OCI-M2 (cell line): ENCODE data around the gene GIPC1.

ENCODE experiments used
- DNase-seq: peaks from one replicate; lab custom pipeline; 2025; ENCODE audit not compliant: unreplicated experiment; lab: John Stamatoyannopoulos, UW

Gene GIPC1

DNA sequence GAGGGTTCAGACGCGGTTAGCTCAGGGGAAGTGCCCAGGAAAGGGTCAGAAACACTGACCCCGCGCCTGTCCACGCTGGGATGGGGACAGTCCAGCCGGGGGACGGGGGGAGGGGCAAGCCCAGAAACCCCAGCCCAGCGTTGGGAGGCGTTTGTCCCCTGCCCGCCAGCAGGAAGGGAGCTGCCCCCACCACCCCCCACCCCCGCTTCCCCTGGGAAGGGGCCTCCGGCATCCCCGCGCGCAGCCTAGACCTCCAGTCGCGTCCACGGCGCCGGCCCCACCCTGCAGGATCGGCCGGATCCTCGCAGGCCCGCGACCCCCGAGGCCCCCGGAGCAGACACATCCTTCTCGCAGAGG lies 277 bp downstream of the GIPC1 start:
- DNase-seq: no peak

DNA sequence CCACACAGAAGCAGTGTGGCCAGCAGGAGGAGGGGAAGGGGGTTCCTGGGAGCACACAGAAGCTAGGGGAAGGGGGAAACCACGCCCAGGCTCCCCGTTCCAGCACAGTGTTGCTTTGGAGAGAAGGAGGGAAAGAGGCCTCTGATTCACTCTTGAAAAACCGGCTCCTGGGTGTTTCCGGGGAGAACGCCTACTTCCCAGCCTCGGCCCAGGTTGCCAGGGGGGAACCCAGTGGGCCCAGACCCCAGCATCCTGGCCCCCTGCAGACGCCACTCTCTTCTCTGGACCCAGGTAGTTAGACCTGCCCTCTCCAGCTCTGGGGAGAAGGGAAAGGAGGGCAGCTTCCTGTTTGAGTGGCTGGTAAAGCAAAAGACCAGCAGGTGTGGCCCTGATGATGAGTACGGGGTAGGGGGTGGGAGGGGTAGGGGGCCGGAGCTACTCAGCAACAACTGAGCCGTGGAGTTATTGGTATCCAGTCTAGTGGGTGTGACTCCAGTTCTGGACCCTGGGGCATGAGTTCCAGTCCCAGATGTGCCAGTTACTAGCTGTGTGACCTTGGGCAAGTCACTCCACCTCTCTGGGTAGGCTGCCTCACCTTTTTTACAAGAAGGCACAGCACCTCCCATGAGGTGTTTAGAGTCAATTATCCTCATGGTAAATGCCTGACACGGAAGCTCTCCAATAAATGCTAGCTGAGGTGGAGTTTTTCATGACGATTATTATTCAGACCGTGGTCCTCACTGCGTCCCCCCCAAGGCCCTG lies 836 bp downstream of the GIPC1 start:
- no peak for DNase-seq

DNA sequence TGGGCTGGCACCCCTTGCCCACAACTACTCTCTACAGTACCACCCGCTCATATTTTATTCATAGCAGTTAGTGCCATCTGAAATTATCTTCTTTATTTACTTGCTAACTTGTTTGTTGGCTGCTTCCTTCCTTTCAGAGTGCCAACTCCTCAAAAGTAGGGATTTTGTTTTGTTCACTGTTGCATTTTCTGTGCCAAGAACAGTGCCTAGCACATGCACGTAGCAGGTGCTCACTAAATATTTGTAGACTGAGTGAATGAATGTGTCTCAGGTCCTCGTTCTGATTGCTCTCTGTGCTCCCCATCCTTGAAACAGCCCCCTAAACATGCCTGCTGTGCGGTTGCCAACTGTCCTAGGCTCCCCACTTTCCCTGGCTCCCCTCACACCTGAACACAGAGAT lies 1.5 kb downstream of the GIPC1 start:
- DNase-seq: no peak

DNA sequence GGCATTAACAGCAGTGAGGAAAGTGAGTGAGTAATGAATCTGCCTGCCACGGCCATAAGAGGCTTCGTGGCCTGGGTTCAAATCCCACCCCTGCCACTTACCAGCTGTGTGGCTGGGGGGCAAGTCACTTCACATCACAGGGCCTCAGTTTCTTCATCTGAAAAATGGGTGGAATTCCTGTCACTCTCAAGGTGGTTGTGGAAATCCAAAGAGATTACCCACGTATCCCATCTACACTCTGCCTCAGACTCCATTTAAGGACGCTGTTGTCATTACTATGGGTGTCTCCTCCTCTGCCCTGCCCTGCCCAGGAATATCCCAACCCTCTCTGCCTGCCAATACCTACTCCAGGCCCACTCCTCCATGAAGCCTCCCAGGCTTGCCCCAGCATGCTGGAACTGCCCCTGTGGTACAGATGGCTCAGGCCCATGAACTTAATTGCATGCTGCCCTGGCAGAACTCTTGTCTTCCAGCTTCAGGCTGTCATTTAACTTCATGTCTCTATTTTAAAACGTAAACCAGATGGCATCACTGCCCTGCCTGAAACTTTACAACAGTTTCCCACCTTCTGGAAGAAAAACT lies 3.1 kb downstream of the GIPC1 start:
- DNase-seq: no peak

DNA sequence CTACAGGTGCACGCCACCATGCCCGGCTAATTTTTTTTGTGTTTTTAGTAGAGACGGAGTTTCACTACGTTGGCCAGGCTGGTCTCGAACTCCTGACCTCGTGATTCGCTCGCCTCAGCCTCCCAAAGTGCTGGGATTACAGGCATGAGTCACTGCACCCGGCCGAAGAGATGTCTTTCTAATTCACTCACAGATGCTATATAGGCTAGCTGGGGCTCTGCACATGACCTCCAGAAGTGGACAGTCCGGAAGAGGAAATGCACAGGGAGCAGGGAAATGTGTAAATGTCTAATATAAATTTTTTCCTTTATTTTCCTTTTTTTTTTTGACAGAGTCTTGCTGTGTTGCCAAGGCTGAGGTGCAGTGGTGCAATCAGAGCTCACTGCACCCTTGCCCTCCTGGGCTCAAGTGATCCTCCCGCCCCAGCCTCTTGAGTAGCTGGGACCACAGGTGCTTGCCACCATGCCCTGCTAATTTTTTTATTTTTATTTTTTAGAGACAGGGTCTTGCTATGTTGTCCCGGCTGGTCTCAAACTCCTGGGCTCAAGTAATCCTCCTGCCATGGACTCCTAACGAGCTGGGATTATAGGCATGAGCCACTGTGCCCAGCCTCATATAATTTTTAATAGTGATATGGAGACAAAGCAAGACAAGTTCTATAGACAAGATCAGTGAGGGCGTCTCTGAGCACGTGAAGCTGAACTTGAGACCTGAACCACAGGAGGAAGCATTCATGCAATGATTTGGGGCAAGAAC lies 8.4 kb downstream of the GIPC1 start:
- DNase-seq: no peak

DNA sequence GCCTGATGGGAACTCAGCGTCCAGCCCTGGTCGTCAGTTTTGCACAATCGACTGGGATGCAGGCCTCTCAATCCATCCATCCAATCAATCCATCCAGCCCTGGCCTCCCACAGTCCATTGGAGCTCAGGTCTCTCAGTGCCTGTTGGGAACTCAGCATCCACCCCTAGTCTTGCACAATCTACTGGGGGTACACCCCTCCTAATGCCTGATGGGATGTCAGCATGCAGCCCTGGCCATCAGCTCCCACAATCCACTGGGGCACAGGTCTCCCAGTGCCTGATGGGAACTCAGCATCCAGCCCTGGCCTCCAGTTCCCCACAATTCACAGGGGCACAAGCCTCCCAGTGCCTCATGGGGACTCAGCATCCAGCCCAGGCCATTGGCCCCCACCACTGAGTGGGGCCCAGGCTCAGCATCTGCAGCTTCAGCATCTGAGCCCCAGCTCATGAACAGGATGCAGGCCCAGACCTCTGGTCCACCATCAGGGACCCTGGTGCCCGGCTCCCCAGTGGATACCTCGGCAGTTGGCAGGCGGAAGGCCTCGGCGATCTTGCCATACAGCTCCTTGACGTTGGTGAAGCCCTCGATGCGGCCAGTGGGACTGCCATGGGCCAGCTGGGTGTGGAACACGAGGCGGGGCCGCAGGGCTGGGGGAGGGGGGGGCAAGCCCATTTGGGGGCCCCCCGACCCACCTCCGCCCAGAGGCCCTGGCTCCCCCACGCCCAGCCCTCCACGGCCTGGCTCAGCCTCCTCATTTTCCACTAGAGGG lies 13.6 kb downstream of the GIPC1 start:
- no peak for DNase-seq

DNA sequence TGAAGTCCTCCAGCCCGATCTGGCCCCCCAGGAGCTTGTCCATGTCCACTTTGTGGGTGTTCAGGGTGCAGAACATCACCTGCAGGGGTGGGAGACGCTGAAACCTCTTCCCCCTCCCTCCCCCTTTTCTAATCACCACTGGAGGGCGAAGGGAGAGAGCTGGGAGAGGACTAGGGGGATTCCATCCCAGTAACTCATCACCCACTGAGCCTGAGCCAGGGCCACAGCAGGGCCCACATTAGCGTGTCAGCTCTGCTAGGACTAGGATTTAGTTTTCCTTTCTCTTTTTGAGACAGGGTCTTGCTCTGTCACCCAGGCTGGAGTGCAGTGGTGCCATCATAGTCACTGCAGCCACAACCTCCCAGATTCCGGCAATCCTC lies 15.2 kb downstream of the GIPC1 start:
- no peak for DNase-seq

DNA sequence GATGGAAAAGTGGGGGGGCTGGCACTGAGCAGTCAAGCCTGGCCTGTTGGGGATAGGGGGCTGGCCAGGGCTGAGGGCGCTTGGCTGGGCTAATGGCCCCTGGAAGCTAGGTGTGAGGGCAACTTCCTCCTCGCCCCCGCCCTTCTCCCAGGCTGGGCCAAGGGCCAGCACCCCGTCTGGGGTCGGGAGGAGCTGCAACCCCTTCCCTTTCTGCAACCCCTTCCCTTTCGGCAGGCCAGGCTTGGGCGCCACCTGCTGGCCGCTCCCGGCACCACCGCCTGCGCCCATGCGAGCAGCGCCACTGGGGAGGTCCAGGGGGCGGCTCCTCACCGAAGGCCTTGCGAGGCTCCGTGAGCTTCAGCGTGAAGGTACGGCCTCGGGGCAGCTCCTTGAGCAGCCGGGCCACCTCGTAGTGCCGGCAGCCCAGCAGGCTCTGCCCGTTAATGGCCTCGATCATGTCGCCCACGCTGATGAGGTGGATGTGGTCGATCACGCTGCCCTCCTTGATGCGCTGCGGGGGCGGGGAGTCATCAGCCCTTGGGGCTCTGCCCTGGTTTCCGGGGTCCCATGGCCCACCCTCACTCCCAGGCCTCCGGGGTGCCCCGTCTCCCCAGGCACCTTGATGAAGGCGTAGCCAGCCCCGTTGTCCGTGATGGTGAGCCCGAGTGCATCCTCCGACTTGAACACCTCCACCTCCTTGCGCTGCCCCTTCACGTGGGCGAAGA lies 15.8 kb downstream of the GIPC1 start:
- no peak for DNase-seq

DNA sequence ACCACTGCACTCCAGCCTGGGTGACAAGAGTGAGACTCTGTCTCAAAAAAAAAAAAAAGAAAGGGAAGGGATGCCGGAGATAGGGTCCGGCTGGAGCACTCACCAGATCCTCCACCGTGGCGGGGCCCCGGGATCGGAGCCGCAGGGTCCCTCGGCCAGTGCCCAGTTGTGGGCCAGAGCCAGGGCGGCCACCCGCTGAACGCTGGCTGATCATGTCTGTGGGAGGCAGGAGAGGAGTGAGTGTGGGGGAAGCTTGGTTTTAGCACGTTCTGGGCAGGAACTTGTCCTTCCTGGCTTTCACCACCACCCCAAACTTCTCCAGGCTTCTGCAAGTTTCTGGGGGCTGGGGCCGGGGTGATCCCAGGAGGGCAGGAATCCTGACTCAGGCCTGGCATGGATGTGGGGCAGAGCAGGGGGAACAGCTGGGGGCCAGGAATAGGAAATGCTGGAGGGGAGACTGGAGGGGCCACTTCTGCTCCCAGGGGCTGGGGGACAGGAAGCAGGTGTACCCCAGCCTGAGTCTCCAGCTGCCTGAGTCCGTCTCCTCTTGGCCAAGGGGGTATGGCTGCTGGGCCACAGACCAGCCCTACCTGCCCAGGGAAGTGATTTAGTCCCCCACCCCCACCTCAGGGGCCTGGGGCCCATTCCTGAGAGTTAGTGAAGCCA lies 16.5 kb downstream of the GIPC1 start:
- no peak for DNase-seq

DNA sequence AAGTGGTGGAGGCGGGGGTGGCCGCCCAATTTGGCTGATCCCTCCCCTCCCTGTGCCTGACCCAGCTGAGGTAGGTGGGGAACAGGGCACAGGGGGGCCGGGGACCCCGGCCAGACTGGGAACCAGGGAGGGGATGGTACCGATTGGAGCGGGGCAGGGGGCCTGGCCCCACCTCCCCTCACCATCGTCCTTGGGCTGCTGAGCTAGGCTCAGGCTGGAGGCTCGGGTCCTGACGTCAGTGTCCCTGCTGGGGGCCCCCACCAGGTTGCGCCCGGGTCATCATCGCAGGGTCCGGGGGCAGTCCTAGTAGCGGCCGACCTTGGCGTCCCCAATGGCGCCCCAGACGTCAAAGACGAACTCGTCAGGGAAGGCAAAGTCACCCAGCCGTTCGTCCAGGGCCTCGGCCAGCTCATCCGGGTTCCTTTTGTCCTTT lies 17.8 kb downstream of the GIPC1 start:
- DNase-seq: no peak

DNA sequence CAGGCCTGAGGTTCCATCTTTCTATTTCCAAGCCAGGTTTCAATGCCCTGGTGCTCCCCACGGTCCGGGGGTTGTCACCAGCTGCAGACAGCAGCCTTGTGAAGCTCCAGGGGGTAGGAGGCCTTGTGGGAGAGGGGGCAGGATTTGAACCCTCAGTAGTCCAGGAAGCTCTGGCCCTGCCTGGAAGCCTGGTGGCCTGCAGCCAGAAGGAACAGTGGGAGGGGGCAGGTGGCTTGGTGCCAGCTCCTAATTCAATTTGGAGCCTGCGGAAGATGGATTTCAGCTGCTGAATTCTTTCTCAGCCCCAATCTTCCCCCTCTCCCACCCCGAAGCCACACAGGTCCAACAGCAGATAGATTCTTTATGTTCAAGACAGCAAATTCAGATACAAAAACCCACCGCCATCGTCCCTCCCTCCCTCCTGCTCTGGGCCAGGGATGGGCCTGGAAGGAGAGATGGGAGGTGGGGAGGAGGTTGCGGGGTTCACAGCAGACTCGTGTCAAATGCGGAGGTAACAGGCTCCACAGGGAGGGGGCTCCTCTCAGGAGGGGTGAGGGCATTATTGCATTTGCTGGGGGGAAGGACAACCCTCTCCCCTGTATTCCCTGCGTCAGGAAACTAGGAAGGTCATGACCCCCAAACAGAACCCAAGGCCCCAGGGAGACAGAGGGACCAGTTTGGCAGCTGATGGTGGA lies 18.4 kb downstream of the GIPC1 start:
- no peak for DNase-seq

DNA sequence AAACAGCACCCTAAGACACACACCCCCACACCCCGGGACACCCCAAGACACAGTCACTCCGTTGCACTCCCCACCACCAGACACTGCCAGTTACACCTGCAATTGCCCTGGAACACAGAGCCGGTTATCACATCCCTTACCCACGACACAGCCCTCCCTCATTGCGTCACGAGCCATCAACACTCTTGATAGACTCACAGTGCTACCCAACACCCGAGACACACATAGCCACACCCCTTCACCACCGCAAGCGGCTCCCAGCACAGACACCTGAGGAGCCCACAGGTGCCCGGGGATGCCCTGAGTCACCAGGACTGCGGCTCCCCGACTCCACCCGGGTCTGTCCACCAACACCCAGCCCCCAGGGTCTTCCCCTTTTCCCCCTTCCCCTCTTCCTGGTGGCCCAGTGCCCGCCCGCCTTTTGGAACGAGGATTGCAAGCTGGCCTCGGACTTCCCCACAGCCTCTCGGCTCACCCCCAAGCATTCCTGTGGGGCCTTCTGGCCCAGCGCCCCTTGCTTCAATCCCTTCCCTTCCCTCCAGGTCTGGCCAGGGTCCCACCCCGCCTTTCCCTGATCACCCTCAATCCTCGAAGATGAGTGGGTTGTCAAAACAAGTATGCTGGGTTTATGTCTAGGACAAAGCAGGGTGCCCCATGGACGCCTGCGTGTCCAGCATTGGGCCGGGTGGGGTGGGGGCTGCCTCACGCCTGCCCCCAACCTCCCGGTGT lies 19.1 kb downstream of the GIPC1 start:
- DNase-seq: no peak

DNA sequence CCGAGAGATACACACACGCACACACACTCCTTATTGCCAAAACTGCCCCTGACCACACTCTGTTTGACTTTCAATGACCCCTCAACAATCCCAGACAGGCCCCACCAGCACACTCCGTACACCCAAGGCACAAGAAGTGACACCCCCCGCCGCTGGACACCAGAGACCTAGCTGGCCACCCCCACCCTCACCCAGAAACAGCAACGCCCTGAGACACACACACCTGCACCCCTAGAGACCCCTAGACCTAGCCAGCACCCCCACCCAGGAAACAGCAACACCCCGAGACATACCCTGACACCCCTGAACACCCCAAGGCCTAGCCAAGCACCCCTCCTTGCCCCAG lies 19.6 kb downstream of the GIPC1 start:
- no peak for DNase-seq

DNA sequence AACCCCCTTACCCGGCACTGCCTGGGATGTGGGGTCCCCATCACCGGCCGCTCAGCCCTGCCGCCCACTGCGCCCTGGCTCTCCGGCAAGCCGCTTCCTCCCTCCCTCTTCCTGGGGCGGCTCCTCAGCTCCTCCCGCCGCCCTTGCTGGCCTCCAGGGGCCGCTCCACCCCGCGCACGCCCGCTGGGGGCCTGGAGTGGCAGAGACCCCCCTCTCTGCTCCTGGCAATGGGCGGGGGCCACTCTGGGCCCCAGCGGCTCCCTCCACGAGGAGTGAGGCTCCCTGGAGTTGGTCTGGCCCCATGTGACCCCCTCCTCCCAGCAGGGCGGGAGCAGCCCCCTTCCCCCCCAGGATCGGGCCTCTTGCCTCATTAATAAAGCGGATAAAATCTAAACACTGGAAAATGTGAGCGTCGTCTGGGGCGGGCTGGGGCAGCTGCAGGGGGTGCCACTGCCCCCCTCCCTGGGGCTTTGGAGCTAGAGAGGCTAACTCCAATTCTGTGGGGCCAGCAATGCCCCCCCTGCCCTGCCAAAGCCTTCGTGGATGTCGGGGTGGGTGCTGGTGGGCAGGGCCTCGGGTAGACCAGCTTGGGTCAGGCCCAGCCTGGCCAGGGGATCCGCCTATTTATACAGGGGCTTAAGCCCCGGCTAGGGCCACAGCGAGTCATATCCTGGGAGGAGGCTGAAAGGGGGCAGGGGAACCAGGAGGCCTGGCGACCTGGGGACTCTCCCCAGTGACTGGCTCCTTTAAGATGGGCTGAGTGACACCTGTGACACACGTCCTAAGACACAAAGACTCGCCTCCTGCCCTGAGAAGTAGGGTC lies 20.5 kb downstream of the GIPC1 start, which contains the start of gene PTGER1:
PTGER1 (minus strand) TSS at position 104 of the 823 bp plus-strand sequence. CDS start 1,034 bp downstream, outside the sequence.
- DNase-seq: no peak

DNA sequence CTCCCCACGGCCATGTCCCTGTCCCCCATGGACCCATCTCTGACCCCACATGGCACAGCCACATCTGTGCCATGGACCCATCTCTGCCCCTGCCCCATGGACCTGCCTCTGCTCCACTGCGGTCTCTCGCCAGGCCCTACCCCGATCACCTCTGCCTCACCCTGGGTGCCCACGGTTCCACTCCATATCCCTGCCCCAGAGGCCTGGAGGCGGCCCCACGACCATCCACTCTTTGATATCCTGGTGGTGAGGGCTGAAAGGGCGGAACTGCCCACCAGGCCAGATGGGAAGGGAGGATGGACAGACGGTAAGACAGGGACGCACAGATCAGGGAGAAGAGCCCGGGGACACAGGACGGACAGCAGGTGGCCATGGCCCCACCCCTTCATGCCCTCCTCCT lies 21.1 kb downstream of the GIPC1 start:
- no peak for DNase-seq

DNA sequence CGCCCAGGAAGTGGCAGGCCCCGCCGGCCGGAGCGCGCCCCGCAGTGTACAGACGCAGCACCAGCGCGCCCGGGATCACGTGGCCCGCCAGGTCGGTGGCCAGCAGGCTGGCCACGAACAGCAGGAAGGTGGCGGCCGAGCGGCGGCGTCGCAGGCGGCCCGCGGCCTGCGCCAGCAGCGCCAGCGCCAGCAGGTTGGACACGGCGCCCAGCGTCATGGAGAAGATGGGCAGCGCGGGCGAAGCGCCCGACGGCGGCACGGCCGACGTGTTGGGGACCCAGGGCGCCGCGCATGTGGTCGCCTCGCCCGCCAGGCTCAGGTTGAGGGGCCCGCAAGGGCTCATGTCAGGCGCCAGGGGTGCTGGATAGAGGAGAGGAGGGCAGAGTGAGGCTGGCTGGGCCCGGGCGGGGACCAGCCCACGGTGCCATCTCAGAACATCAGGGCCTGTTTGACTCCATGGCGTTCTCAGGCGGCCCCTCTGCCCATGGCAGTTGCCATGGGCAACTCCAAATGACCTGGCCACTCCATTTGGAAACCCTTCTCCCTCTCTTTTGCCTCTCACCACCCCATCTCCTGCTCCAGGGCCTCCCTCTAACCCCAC lies 21.8 kb downstream of the GIPC1 start:
- DNase-seq: no peak

DNA sequence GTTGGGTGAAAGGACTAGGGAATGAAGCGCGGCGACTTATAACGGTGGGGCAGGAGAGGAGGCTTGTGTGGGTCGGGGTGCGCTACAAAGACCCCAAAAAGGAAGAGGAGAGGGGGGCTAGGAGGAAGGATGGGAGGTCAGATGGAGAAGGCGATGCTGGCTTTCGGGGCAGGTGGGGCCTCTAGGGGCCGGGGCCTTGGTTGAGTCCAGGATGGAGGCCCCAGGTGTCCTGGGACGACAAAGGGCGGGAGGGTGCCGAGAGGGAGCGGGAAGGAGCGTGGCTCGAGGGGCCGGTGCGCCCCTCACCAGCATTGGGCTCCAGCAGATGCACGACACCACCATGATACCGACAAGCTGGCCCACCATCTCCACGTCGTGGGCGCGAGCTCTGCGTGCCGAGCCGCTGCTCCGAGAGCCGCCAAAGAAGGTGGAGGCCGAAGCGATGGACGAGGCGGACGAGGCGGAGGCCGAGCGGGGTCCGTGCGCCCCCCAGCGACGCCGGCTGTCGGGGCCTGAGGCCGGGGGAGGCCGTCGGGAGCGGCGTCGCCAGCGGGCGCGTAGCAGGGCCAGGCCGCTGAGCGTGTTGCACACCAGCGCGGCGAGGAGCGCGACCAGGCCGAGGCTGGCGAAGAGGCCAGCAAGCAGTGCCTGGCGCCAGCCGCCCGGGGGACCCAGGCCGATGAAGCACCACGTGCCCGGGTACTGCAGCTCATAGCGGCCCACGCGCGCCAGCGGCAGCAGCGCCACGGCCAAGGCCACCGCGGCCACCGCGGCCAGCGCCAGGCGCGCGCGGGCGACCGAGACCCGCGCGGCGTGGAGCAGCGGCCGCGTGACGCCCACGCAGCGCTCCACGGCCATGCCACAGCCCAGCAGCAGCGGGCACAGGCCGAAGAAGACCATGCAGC lies 22.6 kb downstream of the GIPC1 start:
- DNase-seq: no peak
